Keratinocyte (primary cell): ENCODE measurements around the gene DPH6.

Experiments used
- CTCF ChIP-seq, 3 experiments: IDR thresholded peaks in 1 of 3; conservative IDR thresholded peaks in 1 of 3; optimal IDR thresholded peaks in 1 of 3; 2 replicates in 2 of 3; 3 replicates in 1 of 3; pipeline versions ENCODE3 to v1.5.1; 2011; ENCODE audit warnings: low read length in 3 of 3, mild to moderate bottlenecking in 3 of 3, moderate library complexity in 2 of 3, control low read depth in 1 of 3, inconsistent platforms in 1 of 3; ENCODE audit not compliant: insufficient read depth in 2 of 3; ENCODE audit errors: extremely low read depth in 1 of 3
- EZH2 ChIP-seq: IDR thresholded peaks from one replicate; pipeline ENCODE4 v1.6.1; 2012; ENCODE audit warnings: inconsistent platforms, mild to moderate bottlenecking, low read length, moderate library complexity

GRCh38 chr15:35545316-35545823, 595 bp downstream of the DPH6 start:
- TF ChIP-seq CTCF (optimal IDR thresholded peaks at IDR 0.05 in 1 of 3, IDR thresholded peaks at IDR 0.05 in 1 of 3, conservative IDR thresholded peaks at IDR 0.05 in 1 of 3; ENCODE audit: extremely low read depth in 1 of 3, insufficient read depth in 2 of 3, low read length in 3 of 3) (no peak), EZH2 (no peak)
